ENCODE measurements around the gene SOX18. TPM values are rescaled to one million over a fixed set of nuclear protein-coding genes. Genes with fewer than 3 reads are reported as not detected.

SOX18 gene
- total and polyA plus RNA-seq, 2 of the 13 experiments (the other 11 are each of a cell fraction or from before 2014, with no cell fraction given): 1.6 to 1.9 TPM

GRCh38 chr20:64064145-64064698 lies 14.8 kb upstream of the SOX18 start (continued):
- TF ChIP-seq ZNF282 (IDR thresholded peaks at IDR 0.05; ENCODE audit: partially characterized antibody): no peak
- TF ChIP-seq DNMT1 (CRISPR knock-in tag; IDR thresholded peaks at IDR 0.05): no peak; the same call in 1 of the 2 replicates
- TF ChIP-seq ZNF670 (CRISPR knock-in tag; IDR thresholded peaks at IDR 0.05; ENCODE audit: borderline replicate concordance): no peak
- TF ChIP-seq ZNF780A (CRISPR knock-in tag; IDR thresholded peaks at IDR 0.05): no peak
- TF ChIP-seq HES4 (CRISPR knock-in tag; IDR thresholded peaks at IDR 0.05; ENCODE audit: borderline replicate concordance): no peak
- TF ChIP-seq SSRP1 (CRISPR knock-in tag; IDR thresholded peaks at IDR 0.05): no peak
- TF ChIP-seq ZNF691 (CRISPR knock-in tag; IDR thresholded peaks at IDR 0.05; ENCODE audit: borderline replicate concordance, low read depth): no peak
- TF ChIP-seq REPIN1 (CRISPR knock-in tag; IDR thresholded peaks at IDR 0.05; ENCODE audit: borderline replicate concordance, low read depth): no peak
- peak; percentile 91; the same call in 1 of the 2 replicates for TF ChIP-seq PAX8 (CRISPR knock-in tag; IDR thresholded peaks at IDR 0.05; ENCODE audit: borderline replicate concordance)
- peak; percentile 62; the same call in 1 of the 2 replicates for TF ChIP-seq EED (CRISPR knock-in tag; IDR thresholded peaks at IDR 0.05)
- no peak for TF ChIP-seq ARID4A (CRISPR knock-in tag; IDR thresholded peaks at IDR 0.05; ENCODE audit: borderline replicate concordance)
- no peak for TF ChIP-seq IKZF4 (CRISPR knock-in tag; IDR thresholded peaks at IDR 0.05; ENCODE audit: borderline replicate concordance, low read depth, not compliant biosample characterization)
- no peak for TF ChIP-seq ZNF207 (IDR thresholded peaks at IDR 0.05; ENCODE audit: borderline replicate concordance)
- TF ChIP-seq KLF6 (CRISPR knock-in tag; IDR thresholded peaks at IDR 0.05): no peak
- no peak for TF ChIP-seq ZNF652 (CRISPR knock-in tag; IDR thresholded peaks at IDR 0.05; ENCODE audit: borderline replicate concordance, low read depth)
- 0 out of 2 replicates have a peak, but pooled peaks have one; percentile 9 for TF ChIP-seq ZNF337 (CRISPR knock-in tag; IDR thresholded peaks at IDR 0.05; ENCODE audit: borderline replicate concordance, low read depth)
- TF ChIP-seq ZMAT3 (CRISPR knock-in tag; conservative IDR thresholded peaks at IDR 0.05): peak; percentile 63; the same call in 1 of the 2 replicates
- no peak for TF ChIP-seq BCL6 (CRISPR knock-in tag; IDR thresholded peaks at IDR 0.05)
- TF ChIP-seq HCFC1 (IDR thresholded peaks at IDR 0.05; ENCODE audit: low read depth, low read length): no peak
- TF ChIP-seq REL (CRISPR knock-in tag; conservative IDR thresholded peaks at IDR 0.05): no peak
- no peak for TF ChIP-seq MAX (IDR thresholded peaks at IDR 0.05)
- 0 out of 2 replicates have a peak, but pooled peaks have one; percentile 45 for TF ChIP-seq ZNF263 (CRISPR knock-in tag; IDR thresholded peaks at IDR 0.05)
- TF ChIP-seq DZIP1 (CRISPR knock-in tag; IDR thresholded peaks at IDR 0.05): no peak
- TF ChIP-seq EEA1 (CRISPR knock-in tag; IDR thresholded peaks at IDR 0.05; ENCODE audit: borderline replicate concordance): no peak

Measured in HepG2 (cell line).